HEK293 (cell line): ENCODE results near the gene TMEM232.

Experiments used
- CTCF ChIA-PET: fragments of 350-600 bp; formaldehyde crosslinking; extraction: SDS; loops from one replicate; lab custom pipeline; 2021; ENCODE audit warnings: antibody characterized with exemption; lab: Yijun Ruan, JAX
- POLR2A ChIA-PET: fragments of 300-600 bp; formaldehyde crosslinking; extraction: SDS; loops from one replicate; lab custom pipeline; 2020; ENCODE audit warnings: antibody characterized with exemption, inconsistent platforms; lab: Yijun Ruan, JAX
- H3K27ac ChIP-seq: fragments of 200-500 bp; sonication (Bioruptor generic); 2 replicates; pipeline ENCODE4 v1.5.1; 2014; ENCODE audit warnings: low read depth, low read length, control low read depth, inconsistent platforms; ENCODE audit errors: extremely low read depth
- H3K36me3 ChIP-seq, 2 experiments: fragments of 200-500 bp in 1 of 2; sonication (Bioruptor generic) in 1 of 2; 1 replicate in 1 of 2; 2 replicates in 1 of 2; pipeline ENCODE4 v1.5.1; 2014 to 2017; ENCODE audit warnings: inconsistent platforms in 2 of 2, low read length in 2 of 2; ENCODE audit not compliant: control insufficient read depth in 2 of 2, insufficient read depth in 1 of 2
- H3K4me1 ChIP-seq: fragments of 200-500 bp; sonication (Bioruptor generic); 2 replicates; pipeline ENCODE4 v1.5.1; 2014; ENCODE audit warnings: mild to moderate bottlenecking, low read length, inconsistent platforms; ENCODE audit not compliant: control insufficient read depth, insufficient read depth
- H3K4me3 ChIP-seq: 2 replicates; pipeline ENCODE4 v1.5.1; 2011; ENCODE audit warnings: low read depth, mild to moderate bottlenecking, control low read depth, low read length, moderate library complexity
- H3K9me3 ChIP-seq: fragments of 200-500 bp; sonication (Bioruptor generic); 2 replicates; pipeline ENCODE4 v1.5.1; 2014; ENCODE audit warnings: low read depth, low read length, inconsistent platforms; ENCODE audit not compliant: control insufficient read depth, insufficient read depth
- BCL11B ChIP-seq: fragments of 450-650 bp; formaldehyde crosslinking; IDR thresholded peaks from 2 replicates; pipeline ENCODE4 v1.5.1; 2016; ENCODE audit warnings: low read depth, missing biosample characterization, missing genetic modification characterization
- INSM2 ChIP-seq: fragments of 450-650 bp; formaldehyde crosslinking; IDR thresholded peaks from 2 replicates; pipeline ENCODE4 v1.5.1; 2016; ENCODE audit warnings: missing biosample characterization, missing genetic modification characterization
- MYNN ChIP-seq: fragments of 450-650 bp; formaldehyde crosslinking; IDR thresholded peaks from 2 replicates; pipeline ENCODE4 v1.5.1; 2016; ENCODE audit warnings: missing biosample characterization, missing genetic modification characterization, borderline replicate concordance
- SP7 ChIP-seq: fragments of 450-650 bp; formaldehyde crosslinking; IDR thresholded peaks from 2 replicates; pipeline ENCODE4 v1.5.1; 2016; ENCODE audit warnings: missing biosample characterization, missing genetic modification characterization
- YY2 ChIP-seq: fragments of 450-650 bp; formaldehyde crosslinking; IDR thresholded peaks from 2 replicates; pipeline ENCODE4 v1.5.1; 2016; ENCODE audit warnings: missing biosample characterization, missing genetic modification characterization
- ZBTB48 ChIP-seq: fragments of 450-650 bp; formaldehyde crosslinking; IDR thresholded peaks from 2 replicates; pipeline ENCODE4 v1.5.1; 2016; ENCODE audit warnings: missing biosample characterization, missing genetic modification characterization
- ZBTB7A ChIP-seq: fragments of 450-650 bp; formaldehyde crosslinking; IDR thresholded peaks from 2 replicates; pipeline ENCODE4 v1.5.1; 2016; ENCODE audit warnings: low read depth, missing biosample characterization, missing genetic modification characterization
- ZFP37 ChIP-seq: fragments of 450-650 bp; formaldehyde crosslinking; IDR thresholded peaks from 2 replicates; pipeline ENCODE4 v1.5.1; 2016; ENCODE audit warnings: missing biosample characterization, missing genetic modification characterization
- ZNF140 ChIP-seq: fragments of 450-650 bp; formaldehyde crosslinking; IDR thresholded peaks from 2 replicates; pipeline ENCODE4 v1.5.1; 2016; ENCODE audit warnings: missing biosample characterization, missing genetic modification characterization
- ZNF214 ChIP-seq: fragments of 450-650 bp; formaldehyde crosslinking; IDR thresholded peaks from 2 replicates; pipeline ENCODE4 v1.5.1; 2017; ENCODE audit warnings: missing biosample characterization, mild to moderate bottlenecking, missing genetic modification characterization, borderline replicate concordance
- ZNF221 ChIP-seq: fragments of 450-650 bp; formaldehyde crosslinking; IDR thresholded peaks from 2 replicates; pipeline ENCODE4 v1.5.1; 2017; ENCODE audit warnings: missing biosample characterization, missing genetic modification characterization, borderline replicate concordance
- ZNF302 ChIP-seq: fragments of 450-650 bp; formaldehyde crosslinking; IDR thresholded peaks from 2 replicates; pipeline ENCODE4 v1.5.1; 2016; ENCODE audit warnings: missing biosample characterization, missing genetic modification characterization, low read depth
- ZNF510 ChIP-seq: fragments of 450-650 bp; formaldehyde crosslinking; IDR thresholded peaks from 2 replicates; pipeline ENCODE4 v1.5.1; 2018; ENCODE audit warnings: mild to moderate bottlenecking, missing genetic modification characterization, missing biosample characterization; ENCODE audit not compliant: insufficient replicate concordance
- ZNF645 ChIP-seq: fragments of 450-650 bp; formaldehyde crosslinking; IDR thresholded peaks from 2 replicates; pipeline ENCODE4; 2016; ENCODE audit warnings: missing biosample characterization, missing genetic modification characterization
- ZNF776 ChIP-seq: fragments of 450-650 bp; formaldehyde crosslinking; IDR thresholded peaks from 2 replicates; pipeline ENCODE4 v1.5.0; 2017; ENCODE audit warnings: missing biosample characterization, missing genetic modification characterization, borderline replicate concordance
- ZNF785 ChIP-seq: fragments of 450-650 bp; formaldehyde crosslinking; IDR thresholded peaks from 2 replicates; pipeline ENCODE4 v1.5.1; 2016; ENCODE audit warnings: missing biosample characterization, missing genetic modification characterization
- ZSCAN18 ChIP-seq: fragments of 450-650 bp; formaldehyde crosslinking; IDR thresholded peaks from 2 replicates; pipeline ENCODE4 v1.5.1; 2016; ENCODE audit warnings: missing biosample characterization, missing genetic modification characterization
- TF ChIP-seq, protein P1 (sequence below): fragments of 450-650 bp; IDR thresholded peaks from 2 replicates; pipeline ENCODE4 v1.5.1; 2018; ENCODE audit warnings: missing biosample characterization, missing genetic modification characterization
- TF ChIP-seq, protein P2 (sequence below): fragments of 450-650 bp; formaldehyde crosslinking; IDR thresholded peaks from 2 replicates; pipeline ENCODE4 v1.5.1; 2017; ENCODE audit warnings: missing biosample characterization, mild to moderate bottlenecking, missing genetic modification characterization, moderate library complexity
- TF ChIP-seq, protein P3 (sequence below): fragments of 450-650 bp; formaldehyde crosslinking; IDR thresholded peaks from 2 replicates; pipeline ENCODE4 v1.5.1; 2016; ENCODE audit warnings: missing biosample characterization, missing genetic modification characterization
- TF ChIP-seq, protein P4 (sequence below): fragments of 450-650 bp; formaldehyde crosslinking; IDR thresholded peaks from 2 replicates; pipeline ENCODE4 v1.5.1; 2017; ENCODE audit warnings: missing biosample characterization, missing genetic modification characterization

TMEM232 gene

GRCh38 chr5:110738812-110739651 lies 12.6 kb upstream of the TMEM232 start, which contains the start of gene SLC25A46 (continued):
- no peak for TF ChIP-seq INSM2 (tag by site-specific recombination)
- TF ChIP-seq ZNF221 (tag by site-specific recombination): no peak
- no peak for TF ChIP-seq ZNF214
- TF ChIP-seq ZNF785: no peak
- no peak for TF ChIP-seq YY2 (tag by site-specific recombination)
- TF ChIP-seq MYNN (tag by site-specific recombination): peak; percentile 68; the same call in 1 of the 2 replicates
- TF ChIP-seq, protein P1, sequence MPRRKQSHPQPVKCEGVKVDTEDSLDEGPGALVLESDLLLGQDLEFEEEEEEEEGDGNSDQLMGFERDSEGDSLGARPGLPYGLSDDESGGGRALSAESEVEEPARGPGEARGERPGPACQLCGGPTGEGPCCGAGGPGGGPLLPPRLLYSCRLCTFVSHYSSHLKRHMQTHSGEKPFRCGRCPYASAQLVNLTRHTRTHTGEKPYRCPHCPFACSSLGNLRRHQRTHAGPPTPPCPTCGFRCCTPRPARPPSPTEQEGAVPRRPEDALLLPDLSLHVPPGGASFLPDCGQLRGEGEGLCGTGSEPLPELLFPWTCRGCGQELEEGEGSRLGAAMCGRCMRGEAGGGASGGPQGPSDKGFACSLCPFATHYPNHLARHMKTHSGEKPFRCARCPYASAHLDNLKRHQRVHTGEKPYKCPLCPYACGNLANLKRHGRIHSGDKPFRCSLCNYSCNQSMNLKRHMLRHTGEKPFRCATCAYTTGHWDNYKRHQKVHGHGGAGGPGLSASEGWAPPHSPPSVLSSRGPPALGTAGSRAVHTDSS: peak; percentile 84
- peak; percentile 50; the same call in 1 of the 2 replicates for TF ChIP-seq ZBTB48
- TF ChIP-seq ZFP37: peak; percentile 94
- no peak for TF ChIP-seq BCL11B
- TF ChIP-seq ZNF510 (tag by site-specific recombination): no peak
- TF ChIP-seq ZNF776 (tag by site-specific recombination): no peak
- no peak for TF ChIP-seq ZBTB7A (tag by site-specific recombination)
- peak; percentile 69 for TF ChIP-seq SP7
- TF ChIP-seq ZNF140 (tag by site-specific recombination): no peak
- TF ChIP-seq, protein P2, sequence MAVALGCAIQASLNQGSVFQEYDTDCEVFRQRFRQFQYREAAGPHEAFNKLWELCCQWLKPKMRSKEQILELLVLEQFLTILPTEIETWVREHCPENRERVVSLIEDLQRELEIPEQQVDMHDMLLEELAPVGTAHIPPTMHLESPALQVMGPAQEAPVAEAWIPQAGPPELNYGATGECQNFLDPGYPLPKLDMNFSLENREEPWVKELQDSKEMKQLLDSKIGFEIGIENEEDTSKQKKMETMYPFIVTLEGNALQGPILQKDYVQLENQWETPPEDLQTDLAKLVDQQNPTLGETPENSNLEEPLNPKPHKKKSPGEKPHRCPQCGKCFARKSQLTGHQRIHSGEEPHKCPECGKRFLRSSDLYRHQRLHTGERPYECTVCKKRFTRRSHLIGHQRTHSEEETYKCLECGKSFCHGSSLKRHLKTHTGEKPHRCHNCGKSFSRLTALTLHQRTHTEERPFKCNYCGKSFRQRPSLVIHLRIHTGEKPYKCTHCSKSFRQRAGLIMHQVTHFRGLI: 0 out of 2 replicates have a peak, but pooled peaks have one; percentile 10
- TF ChIP-seq ZNF302 (tag by site-specific recombination): no peak
- no peak for TF ChIP-seq ZNF645

DNA sequence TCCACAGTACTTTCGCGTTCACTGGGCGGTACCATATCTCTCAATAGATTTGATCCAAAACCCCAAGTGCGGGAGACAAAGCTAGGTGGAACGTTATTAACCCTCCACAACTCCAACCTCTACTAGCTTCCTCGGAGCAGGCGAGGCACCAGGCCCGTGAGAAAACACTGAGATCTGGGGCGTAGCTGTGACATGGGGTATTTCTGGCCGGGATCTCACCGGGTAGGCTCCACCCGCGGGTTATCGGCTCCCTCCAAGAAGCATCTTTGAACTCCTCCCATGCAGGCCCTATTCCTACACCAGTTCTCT lies 12.0 kb upstream of the TMEM232 start:
- POLR2A ChIA-PET: interaction anchor here (1.5 kb wide), 1 partner anchor 354 kb away, joined by 5 read pairs; the partner anchor contains the start of gene WDR36
- Histone ChIP-seq H3K9me3 (no peaks in the 10 kb centered on the region), H3K36me3 (peaks cover 0 to 2% of the 10 kb centered on the region in 2 experiments; a peak in 1 of 3 replicates), H3K4me1 (peaks cover 2% of the 10 kb centered on the region; the same call in 1 of the 2 replicates), H3K27ac (no peak overlapping the region; the same call in 1 of the 2 replicates), H3K4me3 (peak overlapping the region; percentile 91)
- CTCF ChIA-PET: interaction anchor here (1.0 kb wide), 1 partner anchor 23 kb away, joined by 3 read pairs; no protein-coding TSS in a partner anchor
- TF ChIP-seq, protein P3, sequence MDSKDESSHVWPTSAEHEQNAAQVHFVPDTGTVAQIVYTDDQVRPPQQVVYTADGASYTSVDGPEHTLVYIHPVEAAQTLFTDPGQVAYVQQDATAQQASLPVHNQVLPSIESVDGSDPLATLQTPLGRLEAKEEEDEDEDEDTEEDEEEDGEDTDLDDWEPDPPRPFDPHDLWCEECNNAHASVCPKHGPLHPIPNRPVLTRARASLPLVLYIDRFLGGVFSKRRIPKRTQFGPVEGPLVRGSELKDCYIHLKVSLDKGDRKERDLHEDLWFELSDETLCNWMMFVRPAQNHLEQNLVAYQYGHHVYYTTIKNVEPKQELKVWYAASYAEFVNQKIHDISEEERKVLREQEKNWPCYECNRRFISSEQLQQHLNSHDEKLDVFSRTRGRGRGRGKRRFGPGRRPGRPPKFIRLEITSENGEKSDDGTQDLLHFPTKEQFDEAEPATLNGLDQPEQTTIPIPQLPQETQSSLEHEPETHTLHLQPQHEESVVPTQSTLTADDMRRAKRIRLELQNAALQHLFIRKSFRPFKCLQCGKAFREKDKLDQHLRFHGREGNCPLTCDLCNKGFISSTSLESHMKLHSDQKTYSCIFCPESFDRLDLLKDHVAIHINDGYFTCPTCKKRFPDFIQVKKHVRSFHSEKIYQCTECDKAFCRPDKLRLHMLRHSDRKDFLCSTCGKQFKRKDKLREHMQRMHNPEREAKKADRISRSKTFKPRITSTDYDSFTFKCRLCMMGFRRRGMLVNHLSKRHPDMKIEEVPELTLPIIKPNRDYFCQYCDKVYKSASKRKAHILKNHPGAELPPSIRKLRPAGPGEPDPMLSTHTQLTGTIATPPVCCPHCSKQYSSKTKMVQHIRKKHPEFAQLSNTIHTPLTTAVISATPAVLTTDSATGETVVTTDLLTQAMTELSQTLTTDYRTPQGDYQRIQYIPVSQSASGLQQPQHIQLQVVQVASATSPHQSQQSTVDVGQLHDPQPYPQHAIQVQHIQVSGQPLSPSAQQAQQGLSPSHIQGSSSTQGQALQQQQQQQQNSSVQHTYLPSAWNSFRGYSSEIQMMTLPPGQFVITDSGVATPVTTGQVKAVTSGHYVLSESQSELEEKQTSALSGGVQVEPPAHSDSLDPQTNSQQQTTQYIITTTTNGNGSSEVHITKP (tag by site-specific recombination): peak; percentile 87
- TF ChIP-seq ZSCAN18: no peak
- TF ChIP-seq, protein P4, sequence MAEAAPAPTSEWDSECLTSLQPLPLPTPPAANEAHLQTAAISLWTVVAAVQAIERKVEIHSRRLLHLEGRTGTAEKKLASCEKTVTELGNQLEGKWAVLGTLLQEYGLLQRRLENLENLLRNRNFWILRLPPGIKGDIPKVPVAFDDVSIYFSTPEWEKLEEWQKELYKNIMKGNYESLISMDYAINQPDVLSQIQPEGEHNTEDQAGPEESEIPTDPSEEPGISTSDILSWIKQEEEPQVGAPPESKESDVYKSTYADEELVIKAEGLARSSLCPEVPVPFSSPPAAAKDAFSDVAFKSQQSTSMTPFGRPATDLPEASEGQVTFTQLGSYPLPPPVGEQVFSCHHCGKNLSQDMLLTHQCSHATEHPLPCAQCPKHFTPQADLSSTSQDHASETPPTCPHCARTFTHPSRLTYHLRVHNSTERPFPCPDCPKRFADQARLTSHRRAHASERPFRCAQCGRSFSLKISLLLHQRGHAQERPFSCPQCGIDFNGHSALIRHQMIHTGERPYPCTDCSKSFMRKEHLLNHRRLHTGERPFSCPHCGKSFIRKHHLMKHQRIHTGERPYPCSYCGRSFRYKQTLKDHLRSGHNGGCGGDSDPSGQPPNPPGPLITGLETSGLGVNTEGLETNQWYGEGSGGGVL (tag by site-specific recombination): 0 out of 2 replicates have a peak, but pooled peaks have one; percentile 18
